ENCODE measurements around the gene PTGS1. TPM values are rescaled to one million over a fixed set of nuclear protein-coding genes. Genes with fewer than 3 reads are reported as not detected.

PTGS1 gene
- polyA plus RNA-seq, 1 of the 3 experiments (the other 2 are of a cell fraction), result 5.4 TPM

- H3K9me2 ChIP-seq, result no peaks in the 10 kb centered on the region
- H3K79me2 ChIP-seq (ENCODE audit: insufficient read depth), result no peaks in the 10 kb centered on the region
- DNase-seq, result no peak
- ChIA-PET CTCF (no interaction called here), POLR2A (no interaction called here)
- no peaks in the 10 kb centered on the region for H3K9me3 ChIP-seq
- H3F3A ChIP-seq (replicated peaks; ENCODE audit: insufficient read depth), result peaks cover 21% of the 10 kb centered on the region
- peak overlapping the region; percentile 53; the same call in 1 of the 2 replicates for H3K4me2 ChIP-seq
- peaks cover 0 to 12% of the 10 kb centered on the region in 2 experiments; a peak in 3 of 4 replicates for H3K4me1 ChIP-seq (ENCODE audit: control insufficient read depth in 1 of 2, insufficient read depth in 2 of 2, low read depth in 1 of 2, low read length in 1 of 2)
- H3K9ac ChIP-seq, result peak overlapping the region; percentile 58; the same call in 1 of the 2 replicates
- 86% methylated on average over 8 of the region's 8 CpGs for WGBS (ENCODE audit: low lambda C conversion rate)
- H3K36me3 ChIP-seq (replicated peaks in 1 of 2; ENCODE audit: control insufficient read depth in 1 of 2, insufficient read depth in 2 of 2, low read length in 1 of 2), result no peaks in the 10 kb centered on the region
- no peaks in the 10 kb centered on the region for H3K27me3 ChIP-seq (ENCODE audit: insufficient read depth)
- peak overlapping the region in 1 of 2 experiments; percentile 97; a peak in 2 of 4 replicates for H3K27ac ChIP-seq (ENCODE audit: low read depth in 2 of 2, low read length in 1 of 2)
- H3K4me3 ChIP-seq (ENCODE audit: low read depth in 2 of 2, low read length in 1 of 2), result no peak overlapping the region
- peak overlapping the region; percentile 76; the same call in 1 of the 2 replicates for H2AFZ ChIP-seq (ENCODE audit: low read depth)
- no peaks in the 10 kb centered on the region for H4K20me1 ChIP-seq (ENCODE audit: insufficient read depth)
- TF ChIP-seq FOXM1 (IDR thresholded peaks at IDR 0.05; ENCODE audit: low read depth) (no peak), SMC3 (IDR thresholded peaks at IDR 0.05; ENCODE audit: low read depth, low read length) (no peak), NRF1 (IDR thresholded peaks at IDR 0.05; ENCODE audit: low read depth, low read length) (no peak), USF2 (IDR thresholded peaks at IDR 0.05; ENCODE audit: borderline replicate concordance, low read depth, low read length) (no peak)
Observed at GRCh38 chr9:122401896-122402295, 31.1 kb downstream of the PTGS1 start.

GRCh38 chr9:122402403-122402871 lies 31.6 kb downstream of the PTGS1 start:
- no peaks in the 10 kb centered on the region for H3K9me3 ChIP-seq
- H3K4me1 ChIP-seq (ENCODE audit: control insufficient read depth in 1 of 2, insufficient read depth in 2 of 2, low read depth in 1 of 2, low read length in 1 of 2), result peaks cover 0 to 12% of the 10 kb centered on the region in 2 experiments; a peak in 3 of 4 replicates
- H3K79me2 ChIP-seq (ENCODE audit: insufficient read depth), result no peaks in the 10 kb centered on the region
- WGBS (ENCODE audit: low lambda C conversion rate), result 1% methylated on average over 3 of the region's 3 CpGs
- H3K4me2 ChIP-seq, result peak overlapping the region; percentile 53
- H3K27me3 ChIP-seq (ENCODE audit: insufficient read depth), result no peaks in the 10 kb centered on the region
- H3K9ac ChIP-seq, result peak overlapping the region; percentile 58; the same call in 1 of the 2 replicates
- H3K36me3 ChIP-seq (replicated peaks in 1 of 2; ENCODE audit: control insufficient read depth in 1 of 2, insufficient read depth in 2 of 2, low read length in 1 of 2), result no peaks in the 10 kb centered on the region
- H3K4me3 ChIP-seq (ENCODE audit: low read depth in 2 of 2, low read length in 1 of 2), result no peak overlapping the region
- ChIA-PET POLR2A (no interaction called here), CTCF (no interaction called here)
- peak overlapping the region; percentile 76; the same call in 1 of the 2 replicates for H2AFZ ChIP-seq (ENCODE audit: low read depth)
- H4K20me1 ChIP-seq (ENCODE audit: insufficient read depth), result no peaks in the 10 kb centered on the region
- no peaks in the 10 kb centered on the region for H3K9me2 ChIP-seq
- DNase-seq, result no peak
- H3K27ac ChIP-seq (ENCODE audit: low read depth in 2 of 2, low read length in 1 of 2), result peak overlapping the region in 1 of 2 experiments; percentile 97; a peak in 2 of 4 replicates
- peaks cover 21% of the 10 kb centered on the region for H3F3A ChIP-seq (replicated peaks; ENCODE audit: insufficient read depth)
- TF ChIP-seq, protein P1, sequence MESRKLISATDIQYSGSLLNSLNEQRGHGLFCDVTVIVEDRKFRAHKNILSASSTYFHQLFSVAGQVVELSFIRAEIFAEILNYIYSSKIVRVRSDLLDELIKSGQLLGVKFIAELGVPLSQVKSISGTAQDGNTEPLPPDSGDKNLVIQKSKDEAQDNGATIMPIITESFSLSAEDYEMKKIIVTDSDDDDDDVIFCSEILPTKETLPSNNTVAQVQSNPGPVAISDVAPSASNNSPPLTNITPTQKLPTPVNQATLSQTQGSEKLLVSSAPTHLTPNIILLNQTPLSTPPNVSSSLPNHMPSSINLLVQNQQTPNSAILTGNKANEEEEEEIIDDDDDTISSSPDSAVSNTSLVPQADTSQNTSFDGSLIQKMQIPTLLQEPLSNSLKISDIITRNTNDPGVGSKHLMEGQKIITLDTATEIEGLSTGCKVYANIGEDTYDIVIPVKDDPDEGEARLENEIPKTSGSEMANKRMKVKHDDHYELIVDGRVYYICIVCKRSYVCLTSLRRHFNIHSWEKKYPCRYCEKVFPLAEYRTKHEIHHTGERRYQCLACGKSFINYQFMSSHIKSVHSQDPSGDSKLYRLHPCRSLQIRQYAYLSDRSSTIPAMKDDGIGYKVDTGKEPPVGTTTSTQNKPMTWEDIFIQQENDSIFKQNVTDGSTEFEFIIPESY (IDR thresholded peaks at IDR 0.05; ENCODE audit: borderline replicate concordance, low read depth), result peak; percentile 78; the same call in 1 of the 2 replicates
- TF ChIP-seq NFIC (IDR thresholded peaks at IDR 0.05; ENCODE audit: borderline replicate concordance) (peak; percentile 68), MEF2A (IDR thresholded peaks at IDR 0.05; ENCODE audit: borderline replicate concordance, low read depth) (no peak), GABPA (IDR thresholded peaks at IDR 0.05; ENCODE audit: low read depth) (0 out of 2 replicates have a peak, but pooled peaks have one; percentile 27), EZH2phosphoT487 (IDR thresholded peaks at IDR 0.05; ENCODE audit: borderline replicate concordance, low read depth) (no peak), RAD21 (IDR thresholded peaks at IDR 0.05; ENCODE audit: low read length) (no peak), YY1 (IDR thresholded peaks at IDR 0.05; ENCODE audit: low read depth) (peak; percentile 31; the same call in 1 of the 2 replicates), PBX3 (IDR thresholded peaks at IDR 0.05) (peak; percentile 96), GATA2 (CRISPR knock-in tag; IDR thresholded peaks at IDR 0.05) (no peak), RFX5 (IDR thresholded peaks at IDR 0.05; ENCODE audit: low read length) (no peak), SIN3A (IDR thresholded peaks at IDR 0.05; ENCODE audit: borderline replicate concordance, low read depth, low read length) (no peak), TEAD4 (IDR thresholded peaks at IDR 0.05; ENCODE audit: borderline replicate concordance, insufficient read depth) (0 out of 2 replicates have a peak, but pooled peaks have one; percentile 57), USF2 (IDR thresholded peaks at IDR 0.05; ENCODE audit: borderline replicate concordance, low read depth, low read length) (no peak), JUND (IDR thresholded peaks at IDR 0.05) (peak; percentile 100), MXI1 (IDR thresholded peaks at IDR 0.05; ENCODE audit: low read depth, low read length) (no peak), TAF1 (IDR thresholded peaks at IDR 0.05; ENCODE audit: borderline replicate concordance, low read depth, low read length) (no peak; the same call in 1 of the 2 replicates), RXRA (IDR thresholded peaks at IDR 0.05; ENCODE audit: borderline replicate concordance, low read depth) (peak; percentile 62; the same call in 1 of the 2 replicates), TCF12 (IDR thresholded peaks at IDR 0.05) (peak; percentile 96)
- TF ChIP-seq, protein P2, sequence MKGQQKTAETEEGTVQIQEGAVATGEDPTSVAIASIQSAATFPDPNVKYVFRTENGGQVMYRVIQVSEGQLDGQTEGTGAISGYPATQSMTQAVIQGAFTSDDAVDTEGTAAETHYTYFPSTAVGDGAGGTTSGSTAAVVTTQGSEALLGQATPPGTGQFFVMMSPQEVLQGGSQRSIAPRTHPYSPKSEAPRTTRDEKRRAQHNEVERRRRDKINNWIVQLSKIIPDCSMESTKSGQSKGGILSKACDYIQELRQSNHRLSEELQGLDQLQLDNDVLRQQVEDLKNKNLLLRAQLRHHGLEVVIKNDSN (IDR thresholded peaks at IDR 0.05; ENCODE audit: borderline replicate concordance, low read depth), result no peak
